ENCODE measurements around the gene PTBP2. TPM values are rescaled to one million over a fixed set of nuclear protein-coding genes. Genes with fewer than 3 reads are reported as not detected.

PTBP2 gene
- total RNA-seq, 4 donors from 2014 or later = 35.8 to 87.1 (median 71.7) TPM

GRCh38 chr1:96715482-96715881, 6.1 kb upstream of the PTBP2 start:
- TF ChIP-seq CTCF (IDR thresholded peaks at IDR 0.05; ENCODE audit: low read depth) = no peak

GRCh38 chr1:96721053-96721415, 550 bp upstream of the PTBP2 start:
- no peak for TF ChIP-seq CTCF (IDR thresholded peaks at IDR 0.05; ENCODE audit: low read depth)

GRCh38 chr1:96722161-96722922, 758 bp downstream of the PTBP2 start:
- TF ChIP-seq CTCF (IDR thresholded peaks at IDR 0.05; ENCODE audit: low read depth) = no peak

GRCh38 chr1:96722958-96723357, 1.4 kb downstream of the PTBP2 start:
- no peak for TF ChIP-seq CTCF (IDR thresholded peaks at IDR 0.05; ENCODE audit: low read depth)

GRCh38 chr1:96723377-96723776, 1.8 kb downstream of the PTBP2 start:
- TF ChIP-seq CTCF (IDR thresholded peaks at IDR 0.05; ENCODE audit: low read depth) = no peak

- no peak for TF ChIP-seq CTCF (IDR thresholded peaks at IDR 0.05; ENCODE audit: low read depth)
Measured at GRCh38 chr1:96723936-96724335, 2.4 kb downstream of the PTBP2 start.

GRCh38 chr1:96727860-96728259, 6.3 kb downstream of the PTBP2 start:
- TF ChIP-seq CTCF (IDR thresholded peaks at IDR 0.05; ENCODE audit: low read depth) = no peak

Measured in subcutaneous adipose tissue (tissue), 4 donors.